Measurements from ENCODE around the gene DMBX1. TPM values are rescaled to one million over a fixed set of nuclear protein-coding genes. Genes with fewer than 3 reads are reported as not detected.
A peak's percentile ranks its signal among the peaks of the same experiment; 100 is the strongest.

DMBX1 gene
- total and polyA plus RNA-seq, 9 of the 15 experiments (the other 6 are each of a cell fraction or from before 2014, with no cell fraction given): 0.25 to 4.3 (median 1.0) TPM

- TF ChIP-seq RBM25 (IDR thresholded peaks at IDR 0.05; ENCODE audit: low read depth, low read length, severe bottlenecking) (peak; percentile 10), SOX6 (IDR thresholded peaks at IDR 0.05) (0 out of 2 replicates have a peak, but pooled peaks have one; percentile 13), CTBP1 (IDR thresholded peaks at IDR 0.05; ENCODE audit: borderline replicate concordance) (peak; percentile 37), NCOA4 (IDR thresholded peaks at IDR 0.05; ENCODE audit: partially characterized antibody) (no peak), CHD1 (IDR thresholded peaks at IDR 0.05; ENCODE audit: low read length) (no peak), NFE2 (IDR thresholded peaks at IDR 0.05; ENCODE audit: low read depth) (0 out of 2 replicates have a peak, but pooled peaks have one; percentile 8), ZEB2 (IDR thresholded peaks at IDR 0.05) (0 out of 2 replicates have a peak, but pooled peaks have one; percentile 48), ZNF134 (CRISPR knock-in tag; conservative IDR thresholded peaks at IDR 0.05) (peak; percentile 43; the same call in 1 of the 2 replicates), ESRRA (IDR thresholded peaks at IDR 0.05; ENCODE audit: borderline replicate concordance, low read depth) (peak; percentile 99), SMARCA4 (IDR thresholded peaks at IDR 0.05) (0 out of 2 replicates have a peak, but pooled peaks have one; percentile 23)
These were observed 31.8 kb downstream of the DMBX1 start (continued) for GRCh38 chr1:46521414-46521813.

GRCh38 chr1:46522184-46522968 is 32.7 kb downstream of the DMBX1 start:
- in situ Hi-C loops (cut with MboI) (no loop called here), intact Hi-C loops (cut with micrococcal nuclease) (loop anchor here (1.0 to 2.0 kb wide), 3 partner anchors 16 to 182 kb away; partner anchors contain the start of gene NSUN4)
- Histone ChIP-seq H2AFZ (ENCODE audit: low read depth, low read length) (peak overlapping the region; percentile 75), H3K9me3 (replicated peaks; ENCODE audit: control insufficient read depth, insufficient read depth, low read depth, low read length) (no peaks in the 10 kb centered on the region), H3K79me2 (ENCODE audit: control insufficient read depth, insufficient read depth, low read length) (no peaks in the 10 kb centered on the region), H3K4me2 (ENCODE audit: insufficient read depth, low read length) (peak overlapping the region; percentile 72), H3K4me3 (no peak overlapping the region), H3K27ac (ENCODE audit: extremely low read depth, low read depth, low read length) (peak overlapping the region; percentile 85), H3K9ac (ENCODE audit: insufficient read depth in 1 of 2, low read depth in 2 of 2, low read length in 2 of 2) (peak overlapping the region; percentile 67 to 75; a peak in 3 of 4 replicates), H3K9me1 (ENCODE audit: control insufficient read depth, insufficient read depth, low read length) (peaks cover 4% of the 10 kb centered on the region), H4K20me1 (replicated peaks; ENCODE audit: control insufficient read depth, insufficient read depth, low read length) (no peaks in the 10 kb centered on the region), H3K4me1 (replicated peaks in 1 of 2; ENCODE audit: control insufficient read depth in 2 of 2, insufficient read depth in 2 of 2, low read length in 2 of 2) (peaks cover 89 to 95% of the 10 kb centered on the region in 2 experiments), H3K27me3 (ENCODE audit: control insufficient read depth in 2 of 2, insufficient read depth in 2 of 2, low read length in 2 of 2) (no peaks in the 10 kb centered on the region), H3K36me3 (ENCODE audit: control insufficient read depth, insufficient read depth, low read length) (no peaks in the 10 kb centered on the region)
- ATAC-seq (peak; percentile 77), DNase-seq (ENCODE audit: extremely low read depth in 1 of 4, low spot score in 3 of 4) (peak; percentile 89 to 99 (median 93)), FAIRE-seq (peak; percentile 97)
- 2% methylated on average over 16 of the region's 16 CpGs for WGBS (ENCODE audit: insufficient coverage, low coverage, missing lambda C conversion rate)
- CTCF ChIA-PET (ENCODE audit: low intra/inter-chr PET ratio): interaction anchor here (0.6 to 1.3 kb wide), 3 partner anchors 15 to 79 kb away, joined by 3 to 4 read pairs (median 3); no protein-coding TSS in a partner anchor
- BruUV-seq (replicated peaks): no TSS peak
- POLR2A ChIA-PET: interaction anchor here (0.6 to 5.7 kb wide), 22 partner anchors 9 to 407 kb away, joined by 3 to 36 read pairs (median 4); partner anchors contain the start of genes KNCN and LRRC41
- no peak for TF ChIP-seq TCF15 (CRISPR knock-in tag; IDR thresholded peaks at IDR 0.05)
- TF ChIP-seq MEIS2 (IDR thresholded peaks at IDR 0.05; ENCODE audit: partially characterized antibody): peak; percentile 84
- no peak for TF ChIP-seq PREB (CRISPR knock-in tag; IDR thresholded peaks at IDR 0.05)
- TF ChIP-seq ZNF584 (CRISPR knock-in tag; IDR thresholded peaks at IDR 0.05; ENCODE audit: low read depth): no peak; the same call in 1 of the 2 replicates
- peak; percentile 63 for TF ChIP-seq POLR2G (IDR thresholded peaks at IDR 0.05; ENCODE audit: low read depth, low read length)
- TF ChIP-seq SMARCB1 (IDR thresholded peaks at IDR 0.05; ENCODE audit: insufficient read length, low read depth): no peak
- peak; percentile 86; the same call in 1 of the 2 replicates for TF ChIP-seq NKRF (IDR thresholded peaks at IDR 0.05; ENCODE audit: borderline replicate concordance)
- TF ChIP-seq FOXJ3 (CRISPR knock-in tag; IDR thresholded peaks at IDR 0.05): no peak
